Muscle layer of duodenum (tissue), 2 donors: Measurements from ENCODE around the gene ABCF3.
"Not testable (repeated sequence)": the region's sequence is repeated elsewhere in the genome, so short reads cannot be mapped to it uniquely, and the experiment has no call there.

Experiments
- H3K27ac ChIP-seq: one replicate; pipeline ENCODE4 v1.7.0; 2013; ENCODE audit warnings: mild to moderate bottlenecking, low read length
- H3K27me3 ChIP-seq: one replicate; pipeline ENCODE4 v1.7.0; 2013; ENCODE audit warnings: low read depth, mild to moderate bottlenecking, control low read depth, low read length
- H3K36me3 ChIP-seq, 2 donors: one replicate each; pipeline ENCODE4 v1.7.0; 2013; ENCODE audit warnings: low read length in 2 of 2, control low read depth in 1 of 2, mild to moderate bottlenecking in 1 of 2; ENCODE audit not compliant: insufficient read depth in 2 of 2, control insufficient read depth in 1 of 2
- H3K4me1 ChIP-seq, 2 donors: one replicate each; pipeline ENCODE4 v1.7.0; 2013; ENCODE audit warnings: low read length in 2 of 2, mild to moderate bottlenecking in 2 of 2, control low read depth in 1 of 2, moderate library complexity in 1 of 2; ENCODE audit not compliant: insufficient read depth in 2 of 2, control insufficient read depth in 1 of 2
- H3K4me3 ChIP-seq, 2 donors: one replicate each; pipeline ENCODE4 v1.7.0; 2013; ENCODE audit warnings: low read length in 2 of 2, low read depth in 1 of 2, mild to moderate bottlenecking in 1 of 2
- H3K9me3 ChIP-seq, 2 donors: one replicate each; pipeline ENCODE4 v1.7.0; 2013; ENCODE audit warnings: low read length in 2 of 2, control low read depth in 1 of 2, mild to moderate bottlenecking in 1 of 2; ENCODE audit not compliant: control insufficient read depth in 1 of 2
- donor health status: healthy.

Gene ABCF3

GRCh38 chr3:184155644-184156521 lies 30.1 kb upstream of the ABCF3 start:
- no peaks in the 10 kb centered on the region for H3K9me3 ChIP-seq
- H3K4me3 ChIP-seq: peak overlapping the region; percentile 88 to 93
- peak overlapping the region; percentile 91 for H3K27ac ChIP-seq
- H3K36me3 ChIP-seq: no peaks in the 10 kb centered on the region
- no peaks in the 10 kb centered on the region for H3K27me3 ChIP-seq
- peaks cover 17 to 46% of the 10 kb centered on the region in 2 donors for H3K4me1 ChIP-seq

DNA sequence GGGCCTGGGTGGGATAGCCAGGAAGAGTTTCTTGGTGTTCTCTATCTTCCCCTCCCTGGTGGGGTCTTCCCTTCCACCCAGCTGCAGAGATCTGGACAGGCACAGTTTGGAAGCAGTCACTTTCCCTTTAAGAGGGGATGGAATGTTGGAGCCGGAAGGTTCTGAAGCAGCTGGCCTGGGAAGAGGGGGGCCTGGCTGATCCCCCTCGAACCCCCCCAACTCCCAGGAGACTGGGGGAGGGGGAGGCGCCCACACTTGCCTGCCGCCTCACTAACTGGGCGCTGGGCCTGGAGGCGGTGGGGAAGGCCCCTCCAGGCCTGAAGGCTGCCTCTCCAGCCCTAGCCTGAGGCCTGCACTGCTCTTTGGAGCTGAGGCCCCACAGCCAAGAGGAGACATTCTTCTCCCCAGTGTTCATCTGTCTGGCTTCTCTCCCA lies 29.5 kb upstream of the ABCF3 start:
- H3K4me3 ChIP-seq: peak overlapping the region; percentile 88 to 93
- no peaks in the 10 kb centered on the region for H3K27me3 ChIP-seq
- no peaks in the 10 kb centered on the region for H3K9me3 ChIP-seq
- H3K4me1 ChIP-seq: peaks cover 18 to 47% of the 10 kb centered on the region in 2 donors
- H3K36me3 ChIP-seq: no peaks in the 10 kb centered on the region
- peak overlapping the region; percentile 91 for H3K27ac ChIP-seq

DNA sequence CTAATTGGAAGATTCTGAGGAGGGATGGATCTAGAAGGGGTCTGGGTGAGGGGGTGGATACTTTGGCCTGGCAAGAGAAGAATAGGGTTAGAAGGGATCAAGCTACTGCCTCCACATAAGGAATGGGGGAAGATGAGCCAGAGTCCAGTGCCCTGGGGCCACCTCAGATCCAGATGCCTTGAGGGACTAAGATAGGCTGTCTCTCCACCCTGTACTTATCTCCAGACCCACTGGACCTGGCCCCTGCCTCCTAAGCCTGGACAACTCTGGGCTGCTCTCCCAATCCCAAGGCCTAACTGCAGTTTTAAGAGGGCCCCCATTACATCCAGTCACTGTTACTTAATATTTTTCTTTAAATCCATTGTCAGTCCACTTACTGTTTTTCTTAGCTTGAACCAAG lies 28.8 kb upstream of the ABCF3 start:
- H3K4me1 ChIP-seq: peaks cover 18 to 53% of the 10 kb centered on the region in 2 donors
- H3K9me3 ChIP-seq: no peaks in the 10 kb centered on the region
- no peaks in the 10 kb centered on the region for H3K27me3 ChIP-seq
- no peaks in the 10 kb centered on the region for H3K36me3 ChIP-seq
- peak overlapping the region; percentile 91 for H3K27ac ChIP-seq
- H3K4me3 ChIP-seq: peak overlapping the region; percentile 88 to 93

DNA sequence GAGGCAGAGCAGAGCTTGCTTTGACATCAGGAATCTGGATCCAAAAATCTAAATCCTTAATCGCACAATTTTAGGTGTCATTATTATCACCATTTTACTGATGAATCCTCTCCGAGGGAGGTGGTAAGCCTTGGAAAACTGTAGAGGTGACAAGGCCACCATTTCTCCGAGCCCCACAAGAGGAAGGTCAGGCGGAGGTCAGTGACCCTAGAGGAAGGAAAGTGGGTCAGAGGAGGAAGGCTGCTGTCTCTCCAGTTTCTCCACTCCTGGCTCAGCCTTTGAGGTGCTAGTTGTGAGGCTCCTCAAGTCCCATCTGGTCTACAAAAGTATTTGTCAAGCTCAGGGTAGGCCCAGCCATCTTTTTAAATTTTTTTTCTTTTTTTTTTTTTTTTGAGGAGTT lies 27.6 kb upstream of the ABCF3 start:
- no peak overlapping the region for H3K27ac ChIP-seq
- H3K27me3 ChIP-seq: no peaks in the 10 kb centered on the region
- H3K9me3 ChIP-seq: no peaks in the 10 kb centered on the region
- H3K36me3 ChIP-seq: peaks cover under 1 to 4% of the 10 kb centered on the region in 2 donors
- no peak overlapping the region for H3K4me3 ChIP-seq
- peaks cover 18 to 55% of the 10 kb centered on the region in 2 donors for H3K4me1 ChIP-seq

DNA sequence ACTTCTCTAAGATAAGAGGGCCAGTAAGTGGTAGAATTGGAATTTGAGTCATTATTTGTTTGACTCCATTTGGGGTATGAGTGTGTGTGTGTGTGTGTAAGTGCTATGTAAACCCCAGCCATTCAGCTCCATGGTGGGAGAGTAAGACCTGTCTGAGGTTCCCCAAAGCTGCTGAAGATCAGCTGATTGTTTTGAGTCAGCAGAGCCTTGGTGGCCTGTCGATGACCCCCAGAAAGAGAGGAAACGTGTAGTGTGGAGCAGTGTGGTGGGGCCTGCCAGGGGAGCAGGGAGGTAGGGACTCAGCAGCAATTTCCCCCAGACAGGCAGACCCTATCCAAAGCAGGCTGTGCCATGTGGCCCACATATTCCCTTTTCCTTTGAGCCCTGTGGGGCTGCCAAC lies 25.5 kb upstream of the ABCF3 start:
- peaks cover 18 to 58% of the 10 kb centered on the region in 2 donors for H3K4me1 ChIP-seq
- H3K4me3 ChIP-seq: peak overlapping the region in 1 of 2 donors; percentile 6
- H3K27ac ChIP-seq: peak overlapping the region; percentile 80

DNA sequence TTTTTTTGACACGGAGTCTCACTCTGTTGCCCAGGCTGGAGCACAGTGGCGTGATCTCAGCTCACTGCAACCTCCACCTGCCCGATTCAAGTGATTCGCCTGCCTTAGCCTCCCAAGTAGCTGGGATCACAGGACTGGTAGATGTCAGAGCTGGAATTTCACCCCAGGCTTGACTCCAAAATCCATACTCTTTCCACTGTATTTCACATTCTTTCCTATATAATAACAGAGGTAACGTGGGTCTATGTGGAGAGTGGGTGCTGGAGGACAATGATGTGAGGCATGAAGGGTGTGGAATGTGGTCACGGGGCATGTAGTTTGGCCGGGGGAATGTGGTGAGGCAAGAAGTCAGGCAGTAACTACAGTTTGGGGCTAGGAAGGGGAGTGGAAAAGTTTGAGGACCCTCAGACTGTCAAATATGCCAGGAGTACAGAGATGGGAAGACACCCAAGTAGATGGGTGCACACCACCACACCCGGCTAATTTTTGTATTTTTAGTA lies 23.4 kb upstream of the ABCF3 start:
- not testable (repeated sequence) for H3K27ac ChIP-seq, H3K4me3 ChIP-seq, H3K9me3 ChIP-seq, H3K27me3 ChIP-seq
- Histone ChIP-seq H3K36me3 (peaks cover 42 to 45% of the 10 kb centered on the region in 2 donors), H3K4me1 (peaks cover 11 to 48% of the 10 kb centered on the region in 2 donors)

More for the DNA sequence above, 25.5 kb upstream of the ABCF3 start:
- H3K9me3 ChIP-seq: no peaks in the 10 kb centered on the region
- peaks cover 21 to 24% of the 10 kb centered on the region in 2 donors for H3K36me3 ChIP-seq
- no peaks in the 10 kb centered on the region for H3K27me3 ChIP-seq

GRCh38 chr3:184164648-184165330 lies 21.2 kb upstream of the ABCF3 start:
- H3K27me3 ChIP-seq: no peaks in the 10 kb centered on the region
- no peak overlapping the region for H3K27ac ChIP-seq
- H3K4me3 ChIP-seq: no peak overlapping the region
- H3K4me1 ChIP-seq: peaks cover 9 to 34% of the 10 kb centered on the region in 2 donors
- H3K36me3 ChIP-seq: peaks cover 61 to 62% of the 10 kb centered on the region in 2 donors
- H3K9me3 ChIP-seq: no peaks in the 10 kb centered on the region

DNA sequence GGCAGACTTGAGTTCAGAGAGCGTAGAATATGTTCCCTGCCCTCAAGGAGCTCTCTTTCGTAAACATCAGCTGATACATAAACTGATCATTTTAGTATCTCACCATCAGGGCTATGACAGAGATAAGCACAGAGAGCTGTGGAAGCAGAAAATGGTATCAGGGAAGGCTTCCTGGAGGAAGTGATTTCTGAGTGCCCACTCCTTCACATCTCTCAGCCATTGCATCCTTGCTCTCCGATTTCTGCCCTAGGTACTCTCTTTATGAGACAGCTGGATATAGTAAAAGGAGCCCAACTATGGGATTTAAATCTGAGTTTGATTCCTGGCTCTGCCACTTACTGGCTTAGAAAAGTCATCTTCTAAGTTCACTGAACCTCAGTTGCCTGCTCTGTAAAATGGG lies 20.5 kb upstream of the ABCF3 start:
- H3K4me3 ChIP-seq: no peak overlapping the region
- H3K27me3 ChIP-seq: no peaks in the 10 kb centered on the region
- H3K36me3 ChIP-seq: peaks cover 61 to 70% of the 10 kb centered on the region in 2 donors
- no peaks in the 10 kb centered on the region for H3K9me3 ChIP-seq
- H3K4me1 ChIP-seq: peaks cover 5 to 27% of the 10 kb centered on the region in 2 donors
- H3K27ac ChIP-seq: no peak overlapping the region

DNA sequence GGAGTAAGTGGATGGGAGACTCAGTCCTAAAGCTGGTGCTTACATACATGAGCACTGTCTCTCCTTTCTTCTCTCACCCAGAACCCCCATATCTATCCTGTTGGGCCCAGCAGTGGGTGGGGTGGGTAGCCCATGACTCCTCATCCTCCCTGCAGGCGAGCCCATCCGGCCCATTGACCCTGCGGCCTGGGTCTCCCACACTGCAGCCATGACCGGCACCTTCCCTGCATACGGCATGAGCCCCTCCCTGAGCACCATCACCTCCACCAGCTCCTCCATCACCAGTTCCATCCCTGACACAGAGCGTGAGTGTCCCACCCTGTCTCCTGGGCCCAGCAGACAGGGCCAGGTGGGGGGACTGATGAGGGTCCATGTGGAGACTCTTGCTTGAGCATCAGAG lies 19.3 kb upstream of the ABCF3 start:
- Histone ChIP-seq H3K9me3 (no peaks in the 10 kb centered on the region), H3K36me3 (peaks cover 70 to 81% of the 10 kb centered on the region in 2 donors), H3K4me1 (peaks cover 0 to 21% of the 10 kb centered on the region in 2 donors), H3K4me3 (no peak overlapping the region), H3K27ac (no peak overlapping the region), H3K27me3 (no peaks in the 10 kb centered on the region)

GRCh38 chr3:184167786-184168185 lies 18.2 kb upstream of the ABCF3 start:
- Histone ChIP-seq H3K27ac (peak overlapping the region; percentile 13), H3K36me3 (peaks cover 74 to 91% of the 10 kb centered on the region in 2 donors), H3K4me3 (no peak overlapping the region), H3K4me1 (peaks cover 0 to 16% of the 10 kb centered on the region in 2 donors), H3K9me3 (no peaks in the 10 kb centered on the region), H3K27me3 (no peaks in the 10 kb centered on the region)
